CD4-positive, alpha-beta T cell treated with Interleukin-1 beta for 1 hour (primary cell): ENCODE data around the gene NXPH4.

ENCODE experiments used
- DNase-seq, 2 donors: peaks; one replicate each; pipeline ENCODE4 v3.0.0-alpha.2; 2020 to 2022

Gene NXPH4

GRCh38 chr12:57219993-57220754 is 3.6 kb downstream of the NXPH4 start:
- DNase-seq: no peak

- no peak for DNase-seq
These were observed 4.2 kb downstream of the NXPH4 start for GRCh38 chr12:57220770-57221168.

GRCh38 chr12:57221169-57221917 is 4.7 kb downstream of the NXPH4 start:
- no peak for DNase-seq

GRCh38 chr12:57222286-57223190 is 5.9 kb downstream of the NXPH4 start:
- DNase-seq: no peak

- peak; percentile 63 to 66 for DNase-seq
These were observed 6.9 kb downstream of the NXPH4 start for GRCh38 chr12:57223191-57224165.

- no peak for DNase-seq
These were observed 7.8 kb downstream of the NXPH4 start for GRCh38 chr12:57224278-57224972.

GRCh38 chr12:57224973-57225679 is 8.5 kb downstream of the NXPH4 start:
- peak; percentile 61 to 75 for DNase-seq

GRCh38 chr12:57225680-57226210 is 9.2 kb downstream of the NXPH4 start:
- no peak for DNase-seq

GRCh38 chr12:57226588-57227314 is 10.2 kb downstream of the NXPH4 start:
- no peak for DNase-seq

GRCh38 chr12:57227315-57228115 is 10.9 kb downstream of the NXPH4 start:
- DNase-seq: no peak

GRCh38 chr12:57229046-57229633 is 12.5 kb downstream of the NXPH4 start:
- DNase-seq: peak in 1 of 2 donors; percentile 54

GRCh38 chr12:57229634-57230380 is 13.2 kb downstream of the NXPH4 start, which contains the start of gene SHMT2:
SHMT2 (plus strand) TSS chr12:57229711; CDS start chr12:57229779, 68 bp downstream.
- DNase-seq: peak; percentile 94 to 95

GRCh38 chr12:57230381-57231155 is 14.0 kb downstream of the NXPH4 start:
- DNase-seq: no peak

- DNase-seq: no peak
These were observed 14.9 kb downstream of the NXPH4 start for GRCh38 chr12:57231276-57232021.

- no peak for DNase-seq
These were observed 15.7 kb downstream of the NXPH4 start for GRCh38 chr12:57232156-57232756.
